Stimulated activated effector memory CD8-positive, alpha-beta T cell treated with anti-CD3 and anti-CD28 coated beads, Interleukin-12 subunit alpha, Interleukin-12 subunit beta, amount 100 ng/mL, for 72 hours (primary cell): ENCODE results near the gene TUBA4A.

Experiments used
- ATAC-seq: fragments of 150-1000 bp; cut with Tn5 transposase; 2 replicates; pipeline ENCODE4 v1.10.0; 2021
- DNase-seq, 2 donors: peaks; one replicate each; pipeline ENCODE4 v3.0.0; 2021 to 2022; ENCODE audit warnings: low spot score in 2 of 2
- H3K27ac Mint-ChIP-seq: one replicate; pipeline ENCODE4 v1.8.0; 2022; ENCODE audit warnings: mild to moderate bottlenecking, mixed read lengths
- H3K36me3 Mint-ChIP-seq: one replicate; pipeline ENCODE4 v1.8.0; 2022; ENCODE audit warnings: mild to moderate bottlenecking, mixed read lengths
- H3K4me1 Mint-ChIP-seq: one replicate; pipeline ENCODE4 v1.8.0; 2022; ENCODE audit warnings: mixed read lengths
- H3K4me3 Mint-ChIP-seq: one replicate; pipeline ENCODE4 v1.8.0; 2022; ENCODE audit warnings: mild to moderate bottlenecking, mixed read lengths
- H3K9me3 Mint-ChIP-seq: one replicate; pipeline ENCODE4 v1.8.0; 2022; ENCODE audit warnings: mixed read lengths

The TUBA4A gene

DNA sequence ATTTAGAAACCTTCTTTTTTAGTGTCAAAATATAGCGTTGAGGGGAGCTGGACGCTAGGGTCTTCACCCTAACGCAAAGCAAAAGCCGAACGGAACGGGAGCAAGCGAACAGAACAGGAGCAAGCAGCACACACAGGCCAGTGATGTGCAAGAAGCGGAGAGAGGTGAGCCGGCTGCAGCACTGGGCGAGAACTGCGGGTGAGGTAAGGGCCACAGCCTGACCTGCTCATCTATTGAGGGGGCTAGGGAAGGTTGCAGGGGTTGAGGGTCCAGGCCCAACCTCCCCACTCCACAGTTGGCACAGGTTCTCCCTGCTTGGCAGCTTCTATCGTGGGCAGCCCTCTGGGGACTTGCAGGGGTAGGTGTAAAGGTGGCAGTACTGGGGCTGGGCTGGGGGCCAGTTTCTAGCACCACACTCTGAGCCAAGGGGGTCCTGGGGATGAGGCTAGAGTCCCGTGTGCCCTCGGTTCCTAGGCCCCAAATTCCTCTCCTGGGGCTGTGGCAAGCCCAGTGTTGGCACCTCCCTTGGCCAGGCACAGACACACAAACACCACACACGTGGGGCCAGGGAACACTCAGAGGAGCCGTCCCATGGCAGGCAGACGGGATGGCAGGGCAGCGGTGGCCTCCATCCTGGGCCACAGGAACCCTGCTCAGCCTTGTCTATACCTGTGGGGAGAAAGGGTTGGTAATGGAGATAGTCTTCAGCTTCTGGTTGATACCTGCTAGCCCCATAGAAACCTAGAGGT, 33.8 kb downstream of the TUBA4A start:
- no peak for ATAC-seq
- Mint-ChIP-seq H3K36me3 (peaks cover 70% of the 10 kb centered on the region), H3K9me3 (no peaks in the 10 kb centered on the region), H3K4me3 (no peak overlapping the region), H3K4me1 (peaks cover 40% of the 10 kb centered on the region), H3K27ac (peak overlapping the region; percentile 60)
- DNase-seq, result no peak

DNA sequence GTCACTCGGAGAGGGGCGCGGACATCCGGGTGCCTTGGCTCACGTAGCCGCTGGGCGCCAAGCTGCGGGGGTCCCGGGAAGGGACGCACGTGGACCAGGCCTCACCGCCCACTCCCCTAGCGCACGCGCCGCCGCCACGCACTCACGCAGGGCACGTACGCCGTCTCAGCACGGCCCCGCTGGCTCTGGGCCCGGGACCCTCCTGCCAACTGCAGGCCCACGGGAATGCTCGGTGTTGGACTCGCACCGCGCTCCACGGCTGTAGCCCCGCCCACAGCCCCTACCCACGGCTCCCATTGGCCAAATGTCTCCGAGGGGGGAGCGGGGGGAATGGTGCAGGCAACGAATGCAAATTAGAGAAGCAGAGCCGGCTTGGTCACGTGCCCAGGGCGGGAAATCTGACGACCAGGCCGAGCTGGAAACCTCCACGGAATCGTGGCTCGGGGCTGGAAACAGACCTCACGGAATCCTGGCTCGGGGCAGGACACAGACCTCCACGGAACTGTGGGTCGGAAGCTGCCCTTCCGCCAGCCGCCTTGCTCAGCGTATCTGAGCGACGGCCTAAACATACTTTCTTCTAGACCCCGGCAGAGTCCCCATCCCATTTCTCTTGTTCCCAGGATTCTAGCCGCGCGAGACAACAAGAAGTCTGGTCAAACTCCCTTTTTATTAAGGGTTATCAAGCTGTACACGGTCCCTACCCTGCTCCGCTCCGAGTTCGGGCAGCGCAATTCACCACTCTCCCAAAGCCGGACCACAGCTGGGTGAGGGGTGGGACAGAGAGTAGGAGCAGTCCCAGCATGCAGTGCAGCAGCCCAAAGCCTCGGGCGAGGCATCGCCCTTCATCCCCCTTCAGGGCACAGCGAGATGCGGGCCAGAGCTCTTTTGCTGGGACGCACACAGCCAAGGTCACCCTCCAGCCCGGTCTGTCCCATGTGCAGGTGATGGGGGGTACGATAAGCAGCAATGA, 34.7 kb downstream of the TUBA4A start, which contains the start of gene ABCB6:
Gene ABCB6 (minus strand): TSS at position 227 of the 970 bp plus-strand sequence. CDS start 285 bp downstream, outside the sequence.
- peak within 1 kb of the TSS; percentile 91 for H3K4me3 Mint-ChIP-seq
- H3K4me1 Mint-ChIP-seq, result peaks cover 46% of the 10 kb centered on the region
- ATAC-seq (peak; percentile 85), DNase-seq (peak; percentile 71 to 87)
- peaks cover 70% of the 10 kb centered on the region for H3K36me3 Mint-ChIP-seq
- no peaks in the 10 kb centered on the region for H3K9me3 Mint-ChIP-seq
- H3K27ac Mint-ChIP-seq, result peak within 1 kb of the TSS; percentile 87

DNA sequence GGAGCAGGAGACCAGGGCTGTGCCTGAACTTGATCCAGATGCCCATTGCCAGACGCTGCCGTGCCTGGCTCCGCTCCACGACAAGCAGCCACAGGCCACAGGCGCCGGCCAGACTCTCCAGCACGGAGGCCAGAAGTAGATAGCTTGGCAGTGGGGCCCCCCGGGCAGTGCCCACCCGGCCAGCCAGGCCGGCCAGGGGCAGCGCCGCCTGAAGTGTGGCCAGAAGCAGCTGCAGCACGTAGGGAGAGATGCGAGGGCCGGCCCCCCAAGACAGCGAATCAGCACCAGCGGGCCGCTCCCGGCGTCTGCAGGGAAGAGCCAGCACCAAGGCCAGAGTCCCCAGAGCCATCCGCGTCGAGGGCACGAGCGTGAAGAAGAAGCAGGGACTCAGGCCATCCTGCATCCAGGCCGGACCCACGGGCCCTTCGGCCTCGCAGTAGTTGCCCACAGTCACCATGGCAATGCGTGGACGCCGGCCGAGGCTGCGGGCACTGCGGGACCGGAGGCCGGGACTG, 35.4 kb downstream of the TUBA4A start:
- Mint-ChIP-seq H3K4me3 (peak overlapping the region; percentile 91), H3K9me3 (no peaks in the 10 kb centered on the region), H3K36me3 (peaks cover 70% of the 10 kb centered on the region), H3K27ac (peak overlapping the region; percentile 87), H3K4me1 (peaks cover 47% of the 10 kb centered on the region)
- DNase-seq (no peak), ATAC-seq (peak; percentile 61)

GRCh38 chr2:219216535-219216915, 37.2 kb downstream of the TUBA4A start:
- DNase-seq (no peak), ATAC-seq (no peak)
- Mint-ChIP-seq H3K27ac (no peak overlapping the region), H3K4me1 (peaks cover 44% of the 10 kb centered on the region), H3K36me3 (peaks cover 70% of the 10 kb centered on the region), H3K9me3 (no peaks in the 10 kb centered on the region), H3K4me3 (peak overlapping the region; percentile 91)

DNA sequence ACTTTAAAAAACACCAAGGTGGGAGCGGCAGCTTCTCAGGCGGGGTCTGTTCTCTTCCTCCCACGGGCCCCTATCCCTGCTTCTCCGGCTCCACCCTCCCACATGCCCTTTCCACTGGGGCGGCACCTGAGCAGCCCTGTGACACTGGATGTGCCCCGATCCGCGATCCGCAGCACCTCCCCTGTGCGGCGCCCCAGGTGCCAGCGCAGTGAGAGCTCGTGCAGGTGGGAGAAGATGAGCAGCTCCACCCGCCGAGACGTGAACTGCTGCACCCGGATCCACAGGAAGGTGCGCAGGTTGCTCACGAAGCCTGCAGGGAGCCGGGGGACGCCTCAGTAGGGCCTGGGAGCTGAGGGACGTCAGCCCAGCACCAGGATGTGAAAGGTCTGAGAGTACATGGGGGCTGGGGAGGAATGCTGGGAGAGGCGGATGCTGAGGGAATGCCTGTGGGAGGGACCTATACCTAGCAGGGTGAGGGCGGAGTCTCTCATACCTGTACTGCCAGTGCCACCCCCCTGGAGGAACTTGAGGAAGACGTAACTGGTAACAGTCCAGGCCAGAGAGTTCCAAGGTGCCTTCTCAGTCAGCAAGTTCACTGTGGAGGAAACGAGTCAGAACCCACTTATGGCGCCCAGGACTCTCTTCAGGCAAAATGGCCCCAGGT, 37.7 kb downstream of the TUBA4A start:
- Mint-ChIP-seq H3K9me3 (no peaks in the 10 kb centered on the region), H3K36me3 (peaks cover 70% of the 10 kb centered on the region), H3K4me1 (peaks cover 46% of the 10 kb centered on the region), H3K27ac (no peak overlapping the region), H3K4me3 (peak overlapping the region; percentile 91)
- DNase-seq (no peak), ATAC-seq (no peak)

DNA sequence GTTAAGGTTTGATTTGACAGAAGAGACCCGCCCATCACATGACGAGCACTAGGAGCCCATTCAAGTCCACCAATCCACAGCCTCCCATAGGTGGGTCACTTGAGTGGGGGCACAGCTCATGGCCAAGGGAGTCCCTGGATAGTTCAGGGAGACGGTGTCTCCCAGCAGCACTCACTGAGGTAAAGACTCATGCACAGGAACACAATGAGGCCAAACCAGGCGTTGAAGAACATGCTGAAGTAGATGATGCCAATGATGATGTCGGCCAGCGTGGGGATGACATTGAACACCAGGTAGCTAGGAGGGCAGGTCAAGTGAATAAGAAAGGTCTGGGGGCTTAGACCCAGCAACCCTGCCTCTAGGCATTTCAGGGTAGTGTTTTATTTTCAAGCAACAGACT, 38.9 kb downstream of the TUBA4A start:
- DNase-seq, result no peak

GRCh38 chr2:219214141-219214540, 39.6 kb downstream of the TUBA4A start:
- Mint-ChIP-seq H3K36me3 (peaks cover 77% of the 10 kb centered on the region), H3K4me3 (no peak overlapping the region)

More for the DNA sequence above, 38.9 kb downstream of the TUBA4A start:
- H3K4me1 Mint-ChIP-seq, result peaks cover 45% of the 10 kb centered on the region
- H3K36me3 Mint-ChIP-seq, result peaks cover 75% of the 10 kb centered on the region
- H3K4me3 Mint-ChIP-seq, result no peak overlapping the region
- H3K9me3 Mint-ChIP-seq, result no peaks in the 10 kb centered on the region
- ATAC-seq, result no peak
- H3K27ac Mint-ChIP-seq, result no peak overlapping the region

DNA sequence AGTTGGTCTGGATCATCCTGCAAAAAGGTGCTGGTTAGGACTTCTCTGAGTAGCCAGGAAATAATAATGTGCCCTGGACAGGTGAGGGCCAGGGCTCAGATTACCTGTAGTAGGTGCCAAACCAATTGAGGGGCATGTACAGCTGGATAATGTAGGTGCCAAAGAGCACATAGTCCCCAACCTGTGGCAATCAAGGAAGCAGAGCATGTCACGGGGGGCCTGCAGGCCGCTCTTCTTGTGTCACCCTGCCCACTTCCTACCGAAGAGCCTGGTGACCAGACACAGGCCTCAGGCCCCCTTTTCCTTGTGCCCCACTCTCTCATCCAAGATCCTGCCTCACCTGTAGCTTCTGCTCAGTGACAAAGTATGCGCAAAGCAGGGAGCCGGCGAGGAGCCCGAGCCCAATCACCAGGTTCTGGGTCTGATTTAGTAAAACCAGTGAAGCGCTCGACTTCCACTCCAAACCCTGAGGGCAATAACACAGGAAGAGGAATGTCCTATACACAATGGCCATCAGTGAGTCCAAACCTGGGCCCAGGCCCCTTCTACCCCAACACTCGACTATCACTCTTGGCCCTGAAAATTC, 40.1 kb downstream of the TUBA4A start:
- peak overlapping the region; percentile 84 for H3K27ac Mint-ChIP-seq
- H3K36me3 Mint-ChIP-seq, result peaks cover 82% of the 10 kb centered on the region
- no peak for DNase-seq
- ATAC-seq, result no peak
- H3K9me3 Mint-ChIP-seq, result no peaks in the 10 kb centered on the region
- H3K4me3 Mint-ChIP-seq, result no peak overlapping the region
- peaks cover 51% of the 10 kb centered on the region for H3K4me1 Mint-ChIP-seq

More at GRCh38 chr2:219214141-219214540, 39.6 kb downstream of the TUBA4A start:
- Mint-ChIP-seq H3K4me1 (peaks cover 47% of the 10 kb centered on the region), H3K27ac (peak overlapping the region; percentile 84), H3K9me3 (no peaks in the 10 kb centered on the region)
- no peak for DNase-seq
- ATAC-seq, result no peak

- Mint-ChIP-seq H3K27ac (no peak overlapping the region), H3K36me3 (peaks cover 86% of the 10 kb centered on the region), H3K9me3 (no peaks in the 10 kb centered on the region), H3K4me1 (peaks cover 53% of the 10 kb centered on the region), H3K4me3 (no peak overlapping the region)
- DNase-seq (no peak), ATAC-seq (no peak)
Observed at GRCh38 chr2:219213026-219213415, 40.7 kb downstream of the TUBA4A start.

DNA sequence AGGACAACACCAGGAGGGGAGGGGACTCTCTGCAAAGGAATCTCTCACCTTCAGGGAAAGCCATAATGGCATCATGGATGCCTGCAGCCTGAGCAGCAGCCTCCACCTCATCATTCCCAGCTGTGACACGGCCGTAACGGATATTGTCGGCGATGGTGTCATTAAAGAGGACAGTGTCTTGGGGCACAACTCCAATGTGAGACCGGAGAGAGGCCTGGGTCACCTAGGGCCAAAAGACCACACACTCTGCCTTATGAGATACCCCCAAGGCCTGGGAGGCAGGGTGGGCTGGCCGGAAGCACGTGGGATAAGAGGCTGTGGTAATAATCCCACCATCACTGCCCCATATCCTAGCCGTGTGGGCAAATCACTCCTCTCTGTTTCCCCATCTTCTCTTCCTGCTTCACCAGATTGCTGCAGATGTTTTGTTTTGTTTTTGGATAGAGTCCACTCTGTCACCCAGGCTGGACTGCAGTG, 42.8 kb downstream of the TUBA4A start:
- DNase-seq (no peak), ATAC-seq (no peak)
- H3K9me3 Mint-ChIP-seq, result no peaks in the 10 kb centered on the region
- H3K4me1 Mint-ChIP-seq, result peaks cover 47% of the 10 kb centered on the region
- H3K27ac Mint-ChIP-seq, result peak overlapping the region; percentile 72
- H3K4me3 Mint-ChIP-seq, result no peak overlapping the region
- H3K36me3 Mint-ChIP-seq, result peaks cover 77% of the 10 kb centered on the region

DNA sequence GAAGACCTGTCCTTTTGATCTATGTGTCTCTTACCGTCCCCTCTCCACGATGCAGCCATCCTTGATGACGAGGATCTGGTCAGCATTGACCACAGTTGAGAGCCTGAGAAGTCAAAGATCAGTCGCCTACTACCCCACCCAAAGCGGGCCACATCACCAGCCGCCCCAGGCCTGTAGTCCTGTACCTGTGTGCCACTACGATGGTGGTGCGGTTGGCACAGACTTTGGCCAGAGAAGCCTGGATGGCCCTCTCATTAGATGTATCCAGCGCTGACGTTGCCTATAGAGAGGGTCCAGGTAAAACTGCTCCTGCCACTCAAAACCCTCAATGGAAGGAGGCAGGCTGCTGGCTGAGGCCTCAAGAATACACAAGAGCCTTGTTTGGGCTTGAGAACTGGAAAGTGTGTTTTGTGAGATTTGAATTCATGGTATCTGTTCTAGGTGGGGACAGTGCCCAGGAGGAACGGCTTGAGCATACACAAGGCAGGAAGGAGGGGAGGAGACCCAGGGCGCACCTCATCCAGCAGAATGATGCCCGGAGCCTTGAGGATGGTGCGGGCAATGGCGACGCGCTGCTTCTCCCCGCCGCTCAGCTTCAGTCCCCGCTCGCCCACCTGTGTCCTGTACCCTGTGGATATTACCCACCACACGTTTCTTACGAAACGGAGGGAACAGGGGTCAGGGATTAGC, 43.4 kb downstream of the TUBA4A start:
- ATAC-seq (no peak), DNase-seq (no peak)
- Mint-ChIP-seq H3K27ac (peak overlapping the region; percentile 72), H3K4me3 (no peak overlapping the region), H3K36me3 (peaks cover 76% of the 10 kb centered on the region), H3K9me3 (no peaks in the 10 kb centered on the region), H3K4me1 (peaks cover 45% of the 10 kb centered on the region)

DNA sequence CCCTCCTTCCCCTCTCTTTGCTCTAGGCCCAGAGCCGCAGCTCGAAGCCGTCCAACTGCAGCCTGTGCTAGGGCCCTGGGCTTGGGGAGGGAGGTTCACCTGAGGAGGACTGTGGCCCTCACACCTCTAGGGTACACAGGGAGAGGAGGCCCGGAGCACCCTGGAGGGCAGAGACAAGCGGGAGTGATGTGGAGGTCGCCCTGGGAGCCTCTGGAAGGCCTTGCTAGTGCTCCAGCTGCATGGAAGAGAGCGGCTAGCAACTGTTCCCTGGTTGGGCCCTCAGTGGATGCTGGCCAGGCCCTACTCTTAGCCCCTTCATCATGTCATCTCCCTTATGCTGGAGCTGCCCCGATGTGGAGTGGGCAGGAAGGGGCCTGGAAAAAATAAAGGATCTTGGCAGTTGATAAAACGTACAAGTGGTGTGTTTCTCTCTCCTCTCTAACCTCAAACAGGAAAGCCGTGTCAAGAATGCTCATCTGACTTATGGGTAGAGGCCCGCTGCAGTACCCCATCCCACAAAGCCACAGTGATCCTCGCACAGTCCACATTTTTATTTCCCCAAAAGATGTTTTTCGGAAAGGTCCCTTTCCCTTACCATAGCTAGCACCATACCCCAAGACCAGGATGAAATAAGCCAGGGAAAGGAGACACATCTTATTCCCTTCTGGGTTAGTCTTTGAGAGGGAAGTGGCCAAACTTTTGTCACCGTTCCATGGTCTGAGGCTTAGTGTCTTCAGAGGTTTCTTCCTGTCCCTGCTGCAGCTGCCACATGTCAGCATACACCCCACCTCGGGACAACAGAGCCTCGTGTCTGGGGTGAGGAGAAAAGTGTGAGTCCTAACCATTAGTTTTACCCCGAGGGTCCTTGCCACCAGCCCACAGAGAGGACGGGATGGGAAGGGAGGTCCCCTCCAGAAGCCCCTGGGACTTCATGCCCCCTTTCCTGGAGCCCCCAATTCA, 44.2 kb downstream of the TUBA4A start:
- peak overlapping the region; percentile 78 for H3K4me3 Mint-ChIP-seq
- H3K27ac Mint-ChIP-seq, result peak overlapping the region; percentile 72
- ATAC-seq, result no peak
- DNase-seq, result no peak
- H3K4me1 Mint-ChIP-seq, result peaks cover 40% of the 10 kb centered on the region
- H3K9me3 Mint-ChIP-seq, result peaks cover under 1% of the 10 kb centered on the region
- H3K36me3 Mint-ChIP-seq, result peaks cover 70% of the 10 kb centered on the region
